ENCODE measurements around the gene NDUFB6. TPM values are rescaled to one million over a fixed set of nuclear protein-coding genes. Genes with fewer than 3 reads are reported as not detected.

Gene NDUFB6
- total RNA-seq, 1 donor from 2014 or later, result 30.7 TPM

GRCh38 chr9:32570262-32570661, 2.7 kb downstream of the NDUFB6 start:
- TF ChIP-seq, protein P1, sequence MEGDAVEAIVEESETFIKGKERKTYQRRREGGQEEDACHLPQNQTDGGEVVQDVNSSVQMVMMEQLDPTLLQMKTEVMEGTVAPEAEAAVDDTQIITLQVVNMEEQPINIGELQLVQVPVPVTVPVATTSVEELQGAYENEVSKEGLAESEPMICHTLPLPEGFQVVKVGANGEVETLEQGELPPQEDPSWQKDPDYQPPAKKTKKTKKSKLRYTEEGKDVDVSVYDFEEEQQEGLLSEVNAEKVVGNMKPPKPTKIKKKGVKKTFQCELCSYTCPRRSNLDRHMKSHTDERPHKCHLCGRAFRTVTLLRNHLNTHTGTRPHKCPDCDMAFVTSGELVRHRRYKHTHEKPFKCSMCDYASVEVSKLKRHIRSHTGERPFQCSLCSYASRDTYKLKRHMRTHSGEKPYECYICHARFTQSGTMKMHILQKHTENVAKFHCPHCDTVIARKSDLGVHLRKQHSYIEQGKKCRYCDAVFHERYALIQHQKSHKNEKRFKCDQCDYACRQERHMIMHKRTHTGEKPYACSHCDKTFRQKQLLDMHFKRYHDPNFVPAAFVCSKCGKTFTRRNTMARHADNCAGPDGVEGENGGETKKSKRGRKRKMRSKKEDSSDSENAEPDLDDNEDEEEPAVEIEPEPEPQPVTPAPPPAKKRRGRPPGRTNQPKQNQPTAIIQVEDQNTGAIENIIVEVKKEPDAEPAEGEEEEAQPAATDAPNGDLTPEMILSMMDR (IDR thresholded peaks at IDR 0.05; ENCODE audit: partially characterized antibody, unreplicated experiment), result no peak
- Mint-ChIP-seq H3K4me1 (ENCODE audit: low read depth, unreplicated experiment) (peaks cover 8% of the 10 kb centered on the region), H3K4me3 (ENCODE audit: unreplicated experiment) (no peak overlapping the region), H3K27me3 (ENCODE audit: unreplicated experiment) (peaks cover 6% of the 10 kb centered on the region), H3K27ac (ENCODE audit: unreplicated experiment) (peak overlapping the region; percentile 30), H3K36me3 (ENCODE audit: unreplicated experiment) (no peaks in the 10 kb centered on the region), H3K9me3 (ENCODE audit: unreplicated experiment) (peaks cover 3% of the 10 kb centered on the region)
- no peak for DNase-seq

GRCh38 chr9:32566770-32567169, 6.2 kb downstream of the NDUFB6 start:
- Mint-ChIP-seq H3K9me3 (ENCODE audit: unreplicated experiment) (peaks cover 1% of the 10 kb centered on the region), H3K4me3 (ENCODE audit: unreplicated experiment) (no peak overlapping the region), H3K4me1 (ENCODE audit: low read depth, unreplicated experiment) (peaks cover 2% of the 10 kb centered on the region), H3K36me3 (ENCODE audit: unreplicated experiment) (no peaks in the 10 kb centered on the region), H3K27ac (ENCODE audit: unreplicated experiment) (no peak overlapping the region), H3K27me3 (ENCODE audit: unreplicated experiment) (peaks cover 1% of the 10 kb centered on the region)
- no peak for DNase-seq
- TF ChIP-seq, protein P1 (IDR thresholded peaks at IDR 0.05; ENCODE audit: partially characterized antibody, unreplicated experiment), result no peak

GRCh38 chr9:32565967-32566366, 7.0 kb downstream of the NDUFB6 start:
- no peak overlapping the region for H3K27ac Mint-ChIP-seq (ENCODE audit: unreplicated experiment)
- no peaks in the 10 kb centered on the region for H3K36me3 Mint-ChIP-seq (ENCODE audit: unreplicated experiment)
- H3K9me3 Mint-ChIP-seq (ENCODE audit: unreplicated experiment), result peaks cover 1% of the 10 kb centered on the region
- TF ChIP-seq, protein P1 (IDR thresholded peaks at IDR 0.05; ENCODE audit: partially characterized antibody, unreplicated experiment), result no peak
- no peak overlapping the region for H3K4me3 Mint-ChIP-seq (ENCODE audit: unreplicated experiment)
- H3K27me3 Mint-ChIP-seq (ENCODE audit: unreplicated experiment), result peaks cover 1% of the 10 kb centered on the region
- no peak for DNase-seq
- H3K4me1 Mint-ChIP-seq (ENCODE audit: low read depth, unreplicated experiment), result no peaks in the 10 kb centered on the region

GRCh38 chr9:32558408-32558934, 14.5 kb downstream of the NDUFB6 start:
- Mint-ChIP-seq H3K4me1 (ENCODE audit: low read depth, unreplicated experiment) (no peaks in the 10 kb centered on the region), H3K27me3 (ENCODE audit: unreplicated experiment) (peaks cover under 1% of the 10 kb centered on the region), H3K9me3 (ENCODE audit: unreplicated experiment) (no peaks in the 10 kb centered on the region), H3K4me3 (ENCODE audit: unreplicated experiment) (no peak overlapping the region), H3K36me3 (ENCODE audit: unreplicated experiment) (no peaks in the 10 kb centered on the region), H3K27ac (ENCODE audit: unreplicated experiment) (no peak overlapping the region)
- DNase-seq, result no peak
- TF ChIP-seq, protein P1 (IDR thresholded peaks at IDR 0.05; ENCODE audit: partially characterized antibody, unreplicated experiment), result no peak

- Mint-ChIP-seq H3K4me1 (ENCODE audit: low read depth, unreplicated experiment) (peaks cover 6% of the 10 kb centered on the region), H3K4me3 (ENCODE audit: unreplicated experiment) (no peak overlapping the region), H3K27ac (ENCODE audit: unreplicated experiment) (no peak overlapping the region), H3K9me3 (ENCODE audit: unreplicated experiment) (peaks cover 8% of the 10 kb centered on the region), H3K36me3 (ENCODE audit: unreplicated experiment) (no peaks in the 10 kb centered on the region), H3K27me3 (ENCODE audit: unreplicated experiment) (peaks cover 6% of the 10 kb centered on the region)
- no peak for DNase-seq
- TF ChIP-seq, protein P1 (IDR thresholded peaks at IDR 0.05; ENCODE audit: partially characterized antibody, unreplicated experiment), result no peak
These were observed 18.4 kb downstream of the NDUFB6 start for GRCh38 chr9:32554591-32554990.

Data from glutamatergic neuron (in vitro differentiated cells).